GM12873 (cell line): ENCODE data around the gene PRKCE.

Experiments used
- TF ChIP-seq, protein P1 (sequence below): IDR thresholded peaks from 2 replicates; pipeline ENCODE4 v1.5.1; 2012; ENCODE audit warnings: low read depth, mild to moderate bottlenecking, moderate library complexity, low read length, control low read depth; ENCODE audit not compliant: insufficient read depth; ENCODE audit errors: missing control alignments

Gene PRKCE

DNA sequence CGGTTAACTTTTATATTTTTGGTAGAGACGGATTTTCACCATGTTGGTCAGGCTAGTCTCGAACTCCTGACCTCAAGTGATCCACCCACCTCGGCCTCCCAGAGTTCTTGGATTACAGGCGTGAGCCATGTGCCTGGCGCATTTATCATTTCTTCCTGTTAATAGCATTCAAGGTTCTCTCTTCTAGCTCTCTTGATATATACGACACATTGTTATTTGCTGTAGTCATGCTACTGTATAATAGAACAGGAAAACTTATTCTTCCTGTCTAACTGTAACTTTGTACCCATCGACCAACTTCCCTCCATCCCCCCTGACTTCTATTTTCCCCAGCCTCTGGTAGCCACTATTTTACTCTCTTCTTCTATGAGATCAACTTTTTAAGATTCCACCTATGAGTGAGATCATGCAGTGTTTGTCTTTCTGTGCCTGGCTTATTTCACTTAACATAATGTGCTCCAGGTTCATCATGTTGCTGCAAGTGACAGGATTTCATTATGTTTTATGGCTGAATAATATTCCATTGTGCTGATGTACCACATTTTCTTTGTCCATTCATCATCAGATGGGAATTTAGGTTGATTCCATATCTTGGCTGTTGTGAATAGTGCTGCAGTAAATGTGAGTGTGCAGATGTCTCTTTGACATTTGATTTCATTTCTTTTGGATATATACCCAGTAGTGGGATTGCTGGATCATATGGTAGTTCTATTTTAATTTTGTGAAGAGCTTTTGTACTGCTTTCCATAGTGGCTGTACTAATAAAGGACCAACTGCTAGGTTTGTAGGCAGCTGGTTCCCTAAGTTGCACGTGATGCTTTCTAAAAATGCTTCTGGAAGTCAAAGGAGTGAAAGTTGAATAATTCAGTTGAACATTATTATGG is 205.2 kb downstream of the PRKCE start:
- TF ChIP-seq, protein P1, sequence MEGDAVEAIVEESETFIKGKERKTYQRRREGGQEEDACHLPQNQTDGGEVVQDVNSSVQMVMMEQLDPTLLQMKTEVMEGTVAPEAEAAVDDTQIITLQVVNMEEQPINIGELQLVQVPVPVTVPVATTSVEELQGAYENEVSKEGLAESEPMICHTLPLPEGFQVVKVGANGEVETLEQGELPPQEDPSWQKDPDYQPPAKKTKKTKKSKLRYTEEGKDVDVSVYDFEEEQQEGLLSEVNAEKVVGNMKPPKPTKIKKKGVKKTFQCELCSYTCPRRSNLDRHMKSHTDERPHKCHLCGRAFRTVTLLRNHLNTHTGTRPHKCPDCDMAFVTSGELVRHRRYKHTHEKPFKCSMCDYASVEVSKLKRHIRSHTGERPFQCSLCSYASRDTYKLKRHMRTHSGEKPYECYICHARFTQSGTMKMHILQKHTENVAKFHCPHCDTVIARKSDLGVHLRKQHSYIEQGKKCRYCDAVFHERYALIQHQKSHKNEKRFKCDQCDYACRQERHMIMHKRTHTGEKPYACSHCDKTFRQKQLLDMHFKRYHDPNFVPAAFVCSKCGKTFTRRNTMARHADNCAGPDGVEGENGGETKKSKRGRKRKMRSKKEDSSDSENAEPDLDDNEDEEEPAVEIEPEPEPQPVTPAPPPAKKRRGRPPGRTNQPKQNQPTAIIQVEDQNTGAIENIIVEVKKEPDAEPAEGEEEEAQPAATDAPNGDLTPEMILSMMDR = no peak

- TF ChIP-seq, protein P1 = no peak
Measured at GRCh38 chr2:45857275-45857609, 205.8 kb downstream of the PRKCE start.

GRCh38 chr2:45857867-45858520 is 206.5 kb downstream of the PRKCE start:
- TF ChIP-seq, protein P1 = no peak

DNA sequence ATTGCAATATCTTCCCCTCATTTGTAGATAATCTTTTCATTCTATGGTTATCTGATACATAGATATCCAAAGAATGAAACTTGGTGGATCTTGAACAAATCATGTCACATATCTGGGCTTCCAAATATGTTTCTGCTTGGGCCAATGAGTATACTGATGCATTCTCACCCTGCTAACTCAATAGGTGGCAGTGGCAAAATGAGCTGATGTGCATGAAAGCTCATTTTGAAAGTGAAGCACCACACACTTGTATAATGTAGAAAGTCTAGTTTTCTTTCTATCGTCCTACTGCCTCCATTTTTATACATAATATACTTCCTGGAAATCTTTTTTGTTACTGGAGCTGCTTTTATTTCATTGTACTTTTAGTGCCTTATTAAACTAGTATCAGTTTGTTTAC is 208.2 kb downstream of the PRKCE start:
- TF ChIP-seq, protein P1 = no peak

- TF ChIP-seq, protein P1 = no peak
Measured at GRCh38 chr2:45860136-45861121, 209.0 kb downstream of the PRKCE start.

DNA sequence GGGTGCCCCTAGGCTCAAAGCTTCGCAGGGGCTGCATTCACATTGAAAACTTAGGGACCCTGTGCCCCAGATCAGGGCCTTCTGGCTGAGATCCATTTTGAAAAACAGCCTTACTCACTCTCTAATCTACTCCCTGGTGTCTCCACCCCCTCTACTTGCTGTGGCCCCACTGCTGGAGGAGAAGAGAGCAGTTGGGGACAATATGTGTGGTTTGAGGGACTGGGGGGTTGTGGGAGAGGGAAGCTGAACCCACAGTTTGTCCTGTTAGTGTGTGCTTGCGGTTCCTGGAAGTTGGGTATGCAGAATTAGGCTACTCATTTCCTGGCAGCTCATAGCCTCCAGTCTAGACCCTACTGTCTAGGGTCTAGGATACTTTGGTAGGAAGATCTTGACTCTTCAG is 211.4 kb downstream of the PRKCE start:
- TF ChIP-seq, protein P1 = no peak
